HG02588 (cell line): ENCODE data around the gene RAB20.
"Not testable (repeated sequence)": the region's sequence is repeated elsewhere in the genome, so short reads cannot be mapped to it uniquely, and the experiment has no call there.

Experiments used
- ATAC-seq: cut with Tn5 transposase; IDR thresholded peaks from one replicate; pipeline ENCODE4 v1.9.1; 2021; ENCODE audit warnings: mild to moderate bottlenecking, moderate library complexity; ENCODE audit not compliant: unreplicated experiment

The RAB20 gene

GRCh38 chr13:110495376-110495775 lies 66.1 kb downstream of the RAB20 start:
- ATAC-seq = no peak

- no peak for ATAC-seq
Measured at GRCh38 chr13:110493613-110494012, 67.9 kb downstream of the RAB20 start.

- ATAC-seq = no peak
Measured at GRCh38 chr13:110492679-110493593, 68.6 kb downstream of the RAB20 start.

- ATAC-seq = no peak
Measured at GRCh38 chr13:110491869-110492678, 69.4 kb downstream of the RAB20 start.

GRCh38 chr13:110490009-110490770 lies 71.3 kb downstream of the RAB20 start:
- ATAC-seq = no peak

- ATAC-seq = not testable (repeated sequence)
Measured at GRCh38 chr13:110486880-110487279, 74.6 kb downstream of the RAB20 start.

GRCh38 chr13:110486061-110486715 lies 75.3 kb downstream of the RAB20 start:
- no peak for ATAC-seq

GRCh38 chr13:110485604-110486003 lies 75.9 kb downstream of the RAB20 start:
- ATAC-seq = no peak

GRCh38 chr13:110484290-110485048 lies 77.1 kb downstream of the RAB20 start:
- ATAC-seq = no peak

GRCh38 chr13:110483386-110483968 lies 78.0 kb downstream of the RAB20 start:
- no peak for ATAC-seq

- ATAC-seq = no peak
Measured at GRCh38 chr13:110480161-110480560, 81.4 kb downstream of the RAB20 start.

- ATAC-seq = no peak
Measured at GRCh38 chr13:110479648-110480047, 81.9 kb downstream of the RAB20 start.

GRCh38 chr13:110479215-110479545 lies 82.3 kb downstream of the RAB20 start:
- no peak for ATAC-seq

- no peak for ATAC-seq
Measured at GRCh38 chr13:110478405-110479214, 82.9 kb downstream of the RAB20 start.

- ATAC-seq = no peak
Measured at GRCh38 chr13:110477706-110478245, 83.7 kb downstream of the RAB20 start.

- ATAC-seq = no peak
Measured at GRCh38 chr13:110476220-110476617, 85.3 kb downstream of the RAB20 start.

GRCh38 chr13:110475550-110476219 lies 85.8 kb downstream of the RAB20 start:
- ATAC-seq = no peak

- no peak for ATAC-seq
Measured at GRCh38 chr13:110475117-110475516, 86.4 kb downstream of the RAB20 start.
